Measurements from ENCODE around the gene PRR36.
"Not testable (repeated sequence)": the region's sequence is repeated elsewhere in the genome, so short reads cannot be mapped to it uniquely, and the experiment has no call there.

PRR36 gene

GRCh38 chr19:7859087-7859486 lies 15.1 kb downstream of the PRR36 start:
- H3K4me3 ChIP-seq (ENCODE audit: low read length); H3K9me3 ChIP-seq (ENCODE audit: insufficient read depth, low read depth, low read length); H3K9ac ChIP-seq (ENCODE audit: low read depth, low read length); H3K27ac ChIP-seq (ENCODE audit: low read length); H3K36me3 ChIP-seq (ENCODE audit: insufficient read depth, low read depth, low read length): not testable (repeated sequence)
- Histone ChIP-seq H3K4me1 (ENCODE audit: insufficient read depth, low read length) (peaks cover 12% of the 10 kb centered on the region), H3K27me3 (ENCODE audit: insufficient read depth, low read length) (peaks cover 74% of the 10 kb centered on the region)

- H3K9ac ChIP-seq (ENCODE audit: low read depth, low read length), result peak overlapping the region; percentile 25; the same call in 1 of the 2 replicates
- no peaks in the 10 kb centered on the region for H3K36me3 ChIP-seq (ENCODE audit: insufficient read depth, low read depth, low read length)
- peaks cover 65% of the 10 kb centered on the region for H3K27me3 ChIP-seq (ENCODE audit: insufficient read depth, low read length)
- H3K4me1 ChIP-seq (ENCODE audit: insufficient read depth, low read length), result peaks cover 12% of the 10 kb centered on the region
- H3K27ac ChIP-seq (ENCODE audit: low read length), result no peak overlapping the region
- H3K4me3 ChIP-seq (ENCODE audit: low read length), result peak overlapping the region; percentile 61
- no peaks in the 10 kb centered on the region for H3K9me3 ChIP-seq (ENCODE audit: insufficient read depth, low read depth, low read length)
Observed at GRCh38 chr19:7858109-7858770, 15.9 kb downstream of the PRR36 start.

GRCh38 chr19:7857727-7858108 lies 16.5 kb downstream of the PRR36 start:
- Histone ChIP-seq H3K4me1 (ENCODE audit: insufficient read depth, low read length) (peaks cover 12% of the 10 kb centered on the region), H3K9ac (ENCODE audit: low read depth, low read length) (no peak overlapping the region)

GRCh38 chr19:7856679-7857663 lies 17.2 kb downstream of the PRR36 start:
- Histone ChIP-seq H3K9ac (ENCODE audit: low read depth, low read length) (no peak overlapping the region), H3K27me3 (ENCODE audit: insufficient read depth, low read length) (peaks cover 64% of the 10 kb centered on the region), H3K36me3 (ENCODE audit: insufficient read depth, low read depth, low read length) (no peaks in the 10 kb centered on the region), H3K4me1 (ENCODE audit: insufficient read depth, low read length) (peaks cover 12% of the 10 kb centered on the region), H3K27ac (ENCODE audit: low read length) (no peak overlapping the region), H3K9me3 (ENCODE audit: insufficient read depth, low read depth, low read length) (no peaks in the 10 kb centered on the region), H3K4me3 (ENCODE audit: low read length) (no peak overlapping the region)

More at GRCh38 chr19:7857727-7858108, 16.5 kb downstream of the PRR36 start:
- Histone ChIP-seq H3K36me3 (ENCODE audit: insufficient read depth, low read depth, low read length) (no peaks in the 10 kb centered on the region), H3K27ac (ENCODE audit: low read length) (no peak overlapping the region), H3K4me3 (ENCODE audit: low read length) (peak overlapping the region; percentile 61; the same call in 1 of the 2 replicates), H3K27me3 (ENCODE audit: insufficient read depth, low read length) (peaks cover 66% of the 10 kb centered on the region), H3K9me3 (ENCODE audit: insufficient read depth, low read depth, low read length) (no peaks in the 10 kb centered on the region)

GRCh38 chr19:7856109-7856591 lies 18.0 kb downstream of the PRR36 start:
- H3K4me3 ChIP-seq (ENCODE audit: low read length), result no peak overlapping the region
- no peaks in the 10 kb centered on the region for H3K36me3 ChIP-seq (ENCODE audit: insufficient read depth, low read depth, low read length)
- H3K4me1 ChIP-seq (ENCODE audit: insufficient read depth, low read length), result peaks cover 6% of the 10 kb centered on the region; the same call in 1 of the 2 replicates
- H3K9ac ChIP-seq (ENCODE audit: low read depth, low read length), result no peak overlapping the region
- H3K9me3 ChIP-seq (ENCODE audit: insufficient read depth, low read depth, low read length), result no peaks in the 10 kb centered on the region
- no peak overlapping the region for H3K27ac ChIP-seq (ENCODE audit: low read length)
- peaks cover 56% of the 10 kb centered on the region for H3K27me3 ChIP-seq (ENCODE audit: insufficient read depth, low read length)

DNA sequence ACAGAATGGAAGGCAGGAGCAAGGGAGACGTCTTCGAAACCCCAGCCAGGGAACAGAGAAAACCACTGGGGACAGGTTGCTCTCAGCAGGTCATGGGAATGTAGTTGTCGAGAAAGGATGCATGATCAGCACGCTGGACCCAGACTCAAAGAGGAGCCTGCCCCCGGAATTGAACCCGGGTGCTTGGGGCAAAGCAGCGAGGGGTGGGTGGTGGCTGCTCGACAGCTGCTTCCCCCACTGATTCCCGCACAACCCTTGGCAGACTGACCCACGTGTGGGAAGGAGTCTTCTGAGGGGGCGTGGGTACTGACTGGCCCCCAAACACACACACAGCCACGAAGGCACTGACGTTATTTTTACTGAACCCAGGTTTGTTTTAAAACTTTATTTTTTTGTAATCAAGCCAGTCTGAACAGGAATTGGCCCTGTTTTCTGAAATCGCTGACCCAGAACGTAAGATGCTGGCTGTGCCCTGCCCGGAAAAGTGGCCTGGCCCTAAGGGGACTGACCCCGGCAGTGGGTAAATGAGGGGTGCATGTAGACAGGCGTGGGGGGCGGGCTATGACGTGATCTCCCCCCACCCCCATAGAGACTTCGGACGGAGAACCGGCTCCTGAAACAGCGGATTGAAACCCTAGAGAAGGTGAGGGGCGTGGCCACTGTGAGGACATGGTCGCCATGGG lies 18.6 kb downstream of the PRR36 start:
- peaks cover 50% of the 10 kb centered on the region for H3K27me3 ChIP-seq (ENCODE audit: insufficient read depth, low read length)
- H3K36me3 ChIP-seq (ENCODE audit: insufficient read depth, low read depth, low read length), result no peaks in the 10 kb centered on the region
- H3K27ac ChIP-seq (ENCODE audit: low read length), result no peak overlapping the region
- peaks cover 4% of the 10 kb centered on the region; the same call in 1 of the 2 replicates for H3K4me1 ChIP-seq (ENCODE audit: insufficient read depth, low read length)
- H3K9ac ChIP-seq (ENCODE audit: low read depth, low read length), result no peak overlapping the region
- no peak overlapping the region for H3K4me3 ChIP-seq (ENCODE audit: low read length)
- H3K9me3 ChIP-seq (ENCODE audit: insufficient read depth, low read depth, low read length), result no peaks in the 10 kb centered on the region

DNA sequence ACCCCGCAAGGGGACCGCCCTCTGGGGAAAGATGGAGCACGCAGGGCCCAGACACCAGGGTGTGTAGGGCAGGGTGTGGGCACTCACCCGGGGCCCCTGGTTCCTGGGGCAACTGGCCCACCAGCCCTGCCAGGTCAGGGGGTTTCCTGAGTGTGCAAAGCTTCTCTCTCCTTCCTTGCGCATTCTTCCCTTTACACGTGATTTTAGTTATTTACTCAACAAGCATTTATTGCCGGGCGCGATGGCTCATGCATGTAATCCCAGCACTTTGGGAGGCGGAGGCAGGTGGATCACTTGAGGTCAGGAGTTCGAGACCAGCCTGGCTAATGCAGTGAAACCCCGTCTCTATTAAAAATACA lies 20.4 kb downstream of the PRR36 start:
- H3K27me3 ChIP-seq (ENCODE audit: insufficient read depth, low read length), result peaks cover 38% of the 10 kb centered on the region
- H3K36me3 ChIP-seq (ENCODE audit: insufficient read depth, low read depth, low read length), result no peaks in the 10 kb centered on the region
- peaks cover 3% of the 10 kb centered on the region; the same call in 1 of the 2 replicates for H3K4me1 ChIP-seq (ENCODE audit: insufficient read depth, low read length)
- H3K9me3 ChIP-seq (ENCODE audit: insufficient read depth, low read depth, low read length), result no peaks in the 10 kb centered on the region
- no peak overlapping the region for H3K9ac ChIP-seq (ENCODE audit: low read depth, low read length)
- peak overlapping the region; percentile 25; the same call in 1 of the 2 replicates for H3K4me3 ChIP-seq (ENCODE audit: low read length)
- no peak overlapping the region for H3K27ac ChIP-seq (ENCODE audit: low read length)

DNA sequence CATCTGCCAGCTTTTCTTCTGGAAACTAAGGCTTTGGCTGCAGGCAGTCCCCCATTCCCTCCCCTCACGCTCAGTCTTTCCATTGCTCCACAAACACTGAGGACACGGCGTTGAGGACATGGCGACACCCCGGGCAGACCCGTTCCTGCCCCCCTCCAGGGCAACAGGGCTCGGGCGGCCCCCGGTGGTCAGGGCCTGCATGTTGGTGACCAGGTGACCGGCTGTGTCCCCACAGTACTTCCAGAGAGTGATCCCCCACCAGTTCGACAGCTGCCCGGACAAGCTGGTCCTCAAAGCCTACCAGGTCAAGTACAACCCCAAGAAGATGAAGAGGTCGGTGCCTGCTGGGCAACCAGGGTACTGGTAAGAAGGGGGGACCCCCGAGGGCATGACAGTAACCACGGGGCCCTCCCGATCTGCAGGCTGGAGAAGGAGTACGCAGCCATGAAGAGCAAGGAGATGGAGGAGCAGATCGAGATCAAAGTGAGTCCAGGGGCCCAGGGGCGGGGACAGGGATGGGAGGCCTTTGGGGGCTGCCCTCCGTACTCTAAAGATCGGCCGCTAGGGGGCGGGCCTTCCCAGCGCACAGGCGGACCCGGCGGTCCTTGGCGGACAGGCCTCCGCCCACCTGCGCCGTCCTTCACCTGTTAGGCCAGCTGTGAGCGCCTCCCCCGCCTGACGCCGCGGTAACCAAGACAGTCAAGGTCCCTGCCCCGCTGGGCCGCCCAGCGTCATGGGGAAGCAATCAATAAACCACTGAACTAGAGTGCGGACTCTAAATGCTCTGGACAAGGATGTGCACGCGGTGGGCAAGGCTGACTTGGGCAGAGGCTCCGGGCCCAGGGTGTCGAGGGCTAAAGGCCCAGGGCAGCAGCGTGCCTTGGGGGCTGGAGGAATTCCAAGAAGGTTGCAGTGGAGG lies 21.1 kb downstream of the PRR36 start:
- H3K27ac ChIP-seq (ENCODE audit: low read length), result no peak overlapping the region
- H3K4me3 ChIP-seq (ENCODE audit: low read length), result peak overlapping the region; percentile 25; the same call in 1 of the 2 replicates
- H3K9ac ChIP-seq (ENCODE audit: low read depth, low read length), result no peak overlapping the region
- peaks cover 35% of the 10 kb centered on the region for H3K27me3 ChIP-seq (ENCODE audit: insufficient read depth, low read length)
- H3K36me3 ChIP-seq (ENCODE audit: insufficient read depth, low read depth, low read length), result no peaks in the 10 kb centered on the region
- H3K9me3 ChIP-seq (ENCODE audit: insufficient read depth, low read depth, low read length), result no peaks in the 10 kb centered on the region
- H3K4me1 ChIP-seq (ENCODE audit: insufficient read depth, low read length), result no peaks in the 10 kb centered on the region

- Histone ChIP-seq H3K36me3 (ENCODE audit: insufficient read depth, low read depth, low read length) (no peaks in the 10 kb centered on the region), H3K9ac (ENCODE audit: low read depth, low read length) (no peak overlapping the region), H3K27me3 (ENCODE audit: insufficient read depth, low read length) (peaks cover 24% of the 10 kb centered on the region), H3K4me1 (ENCODE audit: insufficient read depth, low read length) (no peaks in the 10 kb centered on the region), H3K4me3 (ENCODE audit: low read length) (no peak overlapping the region), H3K9me3 (ENCODE audit: insufficient read depth, low read depth, low read length) (no peaks in the 10 kb centered on the region), H3K27ac (ENCODE audit: low read length) (no peak overlapping the region)
Observed at GRCh38 chr19:7851623-7852500, 22.3 kb downstream of the PRR36 start.

DNA sequence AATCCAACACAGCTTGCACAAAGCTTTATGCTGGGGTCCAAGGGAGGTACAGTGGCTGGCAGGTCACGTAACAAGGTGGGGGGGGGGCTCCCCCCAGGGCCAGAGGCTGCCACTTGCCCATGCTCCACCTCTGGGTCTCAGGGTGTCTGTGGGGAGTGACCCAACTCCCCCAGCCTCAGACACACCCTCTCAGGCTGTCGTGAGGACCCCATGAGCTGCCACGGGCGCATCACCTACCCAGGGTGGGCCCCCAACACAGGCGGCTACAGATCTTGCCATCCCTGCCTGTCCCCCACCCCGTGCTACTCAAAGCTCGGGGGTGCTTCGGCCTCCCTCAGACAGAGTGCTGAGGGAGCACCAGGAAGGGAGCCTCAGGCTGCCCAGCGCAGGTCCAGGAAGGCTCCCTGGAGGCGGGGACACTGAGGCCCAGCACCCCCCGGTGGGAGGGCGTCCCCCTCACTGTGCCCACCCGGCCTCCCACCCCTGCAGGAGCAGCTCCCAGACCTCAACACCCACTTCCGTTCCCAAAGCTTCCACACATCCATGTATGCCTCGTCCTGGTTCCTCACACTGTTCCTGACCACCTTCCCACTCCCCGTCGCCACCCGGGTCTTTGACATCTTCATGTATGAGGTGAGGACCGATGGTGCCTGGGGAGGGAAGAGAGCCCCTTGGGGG lies 23.1 kb downstream of the PRR36 start:
- peaks cover 16% of the 10 kb centered on the region for H3K27me3 ChIP-seq (ENCODE audit: insufficient read depth, low read length)
- H3K36me3 ChIP-seq (ENCODE audit: insufficient read depth, low read depth, low read length), result no peaks in the 10 kb centered on the region
- H3K9ac ChIP-seq (ENCODE audit: low read depth, low read length), result no peak overlapping the region
- H3K4me1 ChIP-seq (ENCODE audit: insufficient read depth, low read length), result no peaks in the 10 kb centered on the region
- no peak overlapping the region for H3K4me3 ChIP-seq (ENCODE audit: low read length)
- no peak overlapping the region for H3K27ac ChIP-seq (ENCODE audit: low read length)
- no peaks in the 10 kb centered on the region for H3K9me3 ChIP-seq (ENCODE audit: insufficient read depth, low read depth, low read length)

All from iPS-20b (cell line).